ENCODE measurements around the gene NKX6-2. TPM values are rescaled to one million over a fixed set of nuclear protein-coding genes. Genes with fewer than 3 reads are reported as not detected.

The NKX6-2 gene
- total and polyA plus RNA-seq, 2 experiments from 2014 or later, result 0.03 to 5.0 TPM

GRCh38 chr10:132802694-132803320 lies 16.9 kb upstream of the NKX6-2 start:
- no peaks in the 10 kb centered on the region for H3K79me2 ChIP-seq
- WGBS (ENCODE audit: low lambda C conversion rate, missing lambda C conversion rate), result 83% methylated on average over 13 of the region's 16 CpGs
- H3K27me3 ChIP-seq, result no peaks in the 10 kb centered on the region
- H3K4me1 ChIP-seq (ENCODE audit: insufficient read depth), result no peaks in the 10 kb centered on the region
- no peaks in the 10 kb centered on the region for H3K36me3 ChIP-seq (replicated peaks; ENCODE audit: insufficient read depth, low read depth)
- no peak overlapping the region for H3K4me3 ChIP-seq
- no peaks in the 10 kb centered on the region for H4K20me1 ChIP-seq (ENCODE audit: insufficient read depth, poor library complexity, severe bottlenecking)
- no peak overlapping the region for H2AFZ ChIP-seq
- no peak overlapping the region for H3K4me2 ChIP-seq
- no peaks in the 10 kb centered on the region for H3K9me3 ChIP-seq (ENCODE audit: low read depth)
- TF ChIP-seq EZH2phosphoT487 (IDR thresholded peaks at IDR 0.05; ENCODE audit: low read depth, severe bottlenecking, unreplicated experiment) (no peak), CTCF (IDR thresholded peaks at IDR 0.05; ENCODE audit: poor library complexity) (no peak), EZH2 (IDR thresholded peaks at IDR 0.05; ENCODE audit: borderline replicate concordance) (no peak)
- no peak overlapping the region for H3K27ac ChIP-seq
- no peaks in the 10 kb centered on the region for H3K9me2 ChIP-seq (replicated peaks; ENCODE audit: insufficient read depth)
- DNase-seq (ENCODE audit: low spot score), result no peak

- no peaks in the 10 kb centered on the region for H4K20me1 ChIP-seq (ENCODE audit: insufficient read depth, poor library complexity, severe bottlenecking)
- no peaks in the 10 kb centered on the region for H3K36me3 ChIP-seq (replicated peaks; ENCODE audit: insufficient read depth, low read depth)
- H3K79me2 ChIP-seq, result no peaks in the 10 kb centered on the region
- H2AFZ ChIP-seq, result no peak overlapping the region
- no peak overlapping the region for H3K27ac ChIP-seq
- H3K27me3 ChIP-seq, result no peaks in the 10 kb centered on the region
- no peaks in the 10 kb centered on the region for H3K9me3 ChIP-seq (ENCODE audit: low read depth)
- H3K4me2 ChIP-seq, result no peak overlapping the region
- no peak overlapping the region for H3K4me3 ChIP-seq
- DNase-seq (ENCODE audit: low spot score), result no peak
- 95% methylated on average over 8 of the region's 8 CpGs for WGBS (ENCODE audit: low lambda C conversion rate, missing lambda C conversion rate)
- TF ChIP-seq EZH2phosphoT487 (IDR thresholded peaks at IDR 0.05; ENCODE audit: low read depth, severe bottlenecking, unreplicated experiment) (no peak), CTCF (IDR thresholded peaks at IDR 0.05; ENCODE audit: poor library complexity) (no peak), EZH2 (IDR thresholded peaks at IDR 0.05; ENCODE audit: borderline replicate concordance) (no peak)
- no peaks in the 10 kb centered on the region for H3K9me2 ChIP-seq (replicated peaks; ENCODE audit: insufficient read depth)
- H3K4me1 ChIP-seq (ENCODE audit: insufficient read depth), result no peaks in the 10 kb centered on the region
These were observed 16.1 kb upstream of the NKX6-2 start for GRCh38 chr10:132802048-132802447.

GRCh38 chr10:132799865-132800264 lies 13.9 kb upstream of the NKX6-2 start:
- no peak for DNase-seq (ENCODE audit: low spot score)
- 97% methylated on average over 11 of the region's 11 CpGs for WGBS (ENCODE audit: low lambda C conversion rate, missing lambda C conversion rate)
- H3K4me1 ChIP-seq (ENCODE audit: insufficient read depth), result no peaks in the 10 kb centered on the region

More at GRCh38 chr10:132799865-132800264, 13.9 kb upstream of the NKX6-2 start:
- Histone ChIP-seq H3K4me2 (no peak overlapping the region), H3K27me3 (peaks cover 7% of the 10 kb centered on the region), H3K36me3 (replicated peaks; ENCODE audit: insufficient read depth, low read depth) (no peaks in the 10 kb centered on the region), H3K4me3 (no peak overlapping the region), H2AFZ (no peak overlapping the region), H3K9me3 (ENCODE audit: low read depth) (no peaks in the 10 kb centered on the region), H3K27ac (no peak overlapping the region), H3K9me2 (replicated peaks; ENCODE audit: insufficient read depth) (no peaks in the 10 kb centered on the region), H3K79me2 (no peaks in the 10 kb centered on the region), H4K20me1 (ENCODE audit: insufficient read depth, poor library complexity, severe bottlenecking) (no peaks in the 10 kb centered on the region)
- TF ChIP-seq EZH2 (IDR thresholded peaks at IDR 0.05; ENCODE audit: borderline replicate concordance), result no peak
- no peak for TF ChIP-seq EZH2phosphoT487 (IDR thresholded peaks at IDR 0.05; ENCODE audit: low read depth, severe bottlenecking, unreplicated experiment)
- no peak for TF ChIP-seq CTCF (IDR thresholded peaks at IDR 0.05; ENCODE audit: poor library complexity)
